RWPE1 (cell line): ENCODE results near the gene PRPF18.

ENCODE experiments used
- CTCF ChIA-PET: fragments of 350-600 bp; sonication (Branson Sonifier 250); formaldehyde crosslinking; extraction: SDS; loops from one replicate; lab custom pipeline; 2021; lab: Yijun Ruan, JAX
- POLR2A ChIA-PET: fragments of 400-600 bp; formaldehyde crosslinking; extraction: SDS; loops from one replicate; lab custom pipeline; 2020; ENCODE audit warnings: antibody characterized with exemption; ENCODE audit not compliant: low non-redundant PET; lab: Yijun Ruan, JAX
- DNase-seq: peaks from one replicate; pipeline ENCODE4 v3.0.0; 2012; ENCODE audit warnings: low spot score
- H3K27ac ChIP-seq: fragments of 450-650 bp; 2 replicates; pipeline ENCODE4 v1.5.1; 2017
- CTCF ChIP-seq: fragments of 450-650 bp; conservative IDR thresholded peaks from 2 replicates; pipeline ENCODE4 v1.5.1; 2017; ENCODE audit warnings: low read depth, mild to moderate bottlenecking

PRPF18 gene

GRCh38 chr10:13650961-13651360 is 64.2 kb downstream of the PRPF18 start:
- CTCF ChIA-PET = no interaction called here

GRCh38 chr10:13651969-13652720 is 65.4 kb downstream of the PRPF18 start:
- H3K27ac ChIP-seq = peak overlapping the region; percentile 39; the same call in 1 of the 2 replicates
- peak; percentile 10 for DNase-seq
- ChIA-PET CTCF (no interaction called here), POLR2A (no interaction called here)
- TF ChIP-seq CTCF = no peak

More at GRCh38 chr10:13650961-13651360, 64.2 kb downstream of the PRPF18 start:
- no peak for TF ChIP-seq CTCF
- POLR2A ChIA-PET = interaction anchor here (0.6 kb wide), 1 partner anchor 105 kb away, joined by 3 read pairs; no protein-coding TSS in a partner anchor
- H3K27ac ChIP-seq = no peak overlapping the region
- no peak for DNase-seq

GRCh38 chr10:13652860-13653259 is 66.1 kb downstream of the PRPF18 start:
- ChIA-PET CTCF (no interaction called here), POLR2A (no interaction called here)
- H3K27ac ChIP-seq = peak overlapping the region; percentile 39; the same call in 1 of the 2 replicates
- TF ChIP-seq CTCF = no peak
- no peak for DNase-seq

- POLR2A ChIA-PET = no interaction called here
- no peak for TF ChIP-seq CTCF
- H3K27ac ChIP-seq = no peak overlapping the region
- CTCF ChIA-PET = interaction anchor here (0.6 kb wide), 1 partner anchor 204 kb away, joined by 4 read pairs; no protein-coding TSS in a partner anchor
- DNase-seq = no peak
Observed at GRCh38 chr10:13654118-13654830, 67.5 kb downstream of the PRPF18 start.

GRCh38 chr10:13654846-13655245 is 68.1 kb downstream of the PRPF18 start:
- no peak for TF ChIP-seq CTCF
- ChIA-PET POLR2A (no interaction called here), CTCF (no interaction called here)
- no peak for DNase-seq
- H3K27ac ChIP-seq = no peak overlapping the region

GRCh38 chr10:13656337-13657100 is 69.8 kb downstream of the PRPF18 start:
- CTCF ChIA-PET = interaction anchor here (0.7 kb wide), 1 partner anchor 121 kb away, joined by 8 read pairs; no protein-coding TSS in a partner anchor

More at GRCh38 chr10:13656337-13657100, 69.8 kb downstream of the PRPF18 start:
- H3K27ac ChIP-seq = no peak overlapping the region
- no peak for TF ChIP-seq CTCF
- POLR2A ChIA-PET = no interaction called here
- no peak for DNase-seq
